NCI-H82 treated with DMSO at 0.1 percent for 48 hours (cell line): Measurements from ENCODE around the gene PRDX5.
"Not testable (repeated sequence)": the region's sequence is repeated elsewhere in the genome, so short reads cannot be mapped to it uniquely, and the experiment has no call there.

Experiments used
- DNase-seq: peaks from one replicate; lab custom pipeline; 2025; ENCODE audit not compliant: unreplicated experiment; lab: John Stamatoyannopoulos, UW

The PRDX5 gene

GRCh38 chr11:64323984-64324383, 6.1 kb downstream of the PRDX5 start:
- DNase-seq = not testable (repeated sequence)

- DNase-seq = no peak
Measured at GRCh38 chr11:64324692-64325469, 7.0 kb downstream of the PRDX5 start.

GRCh38 chr11:64327375-64327774, 9.5 kb downstream of the PRDX5 start:
- DNase-seq = no peak

GRCh38 chr11:64327993-64328392, 10.1 kb downstream of the PRDX5 start:
- DNase-seq = no peak

GRCh38 chr11:64330888-64331287, 13.0 kb downstream of the PRDX5 start:
- no peak for DNase-seq

GRCh38 chr11:64331569-64332371, 13.8 kb downstream of the PRDX5 start:
- no peak for DNase-seq

GRCh38 chr11:64333556-64333955, 15.6 kb downstream of the PRDX5 start:
- no peak for DNase-seq

GRCh38 chr11:64334764-64335735, 17.1 kb downstream of the PRDX5 start:
- DNase-seq = peak; percentile 94

GRCh38 chr11:64337538-64338249, 19.8 kb downstream of the PRDX5 start:
- no peak for DNase-seq

GRCh38 chr11:64338716-64339115, 20.8 kb downstream of the PRDX5 start:
- no peak for DNase-seq

- DNase-seq = no peak
Measured at GRCh38 chr11:64339286-64339685, 21.4 kb downstream of the PRDX5 start.

- DNase-seq = no peak
Measured at GRCh38 chr11:64339754-64340408, 22.0 kb downstream of the PRDX5 start, which contains the start of gene CCDC88B. Gene CCDC88B, plus strand, starts transcription at chr11:64340204. Its CDS starts 63 bp downstream, at chr11:64340267.

- DNase-seq = no peak
Measured at GRCh38 chr11:64340671-64341335, 22.9 kb downstream of the PRDX5 start.

GRCh38 chr11:64341429-64341828, 23.5 kb downstream of the PRDX5 start:
- no peak for DNase-seq

GRCh38 chr11:64341851-64342791, 24.2 kb downstream of the PRDX5 start:
- peak; percentile 61 for DNase-seq

- no peak for DNase-seq
Measured at GRCh38 chr11:64342869-64343745, 25.2 kb downstream of the PRDX5 start.
